HCT116 (cell line): ENCODE results near the gene AEBP2. TPM values are rescaled to one million over a fixed set of nuclear protein-coding genes. Genes with fewer than 3 reads are reported as not detected.

ENCODE experiments used
- ATAC-seq: fragments of 200-7000 bp; cut with Tn5 transposase; 2 replicates; pipeline ENCODE4 v1.9.1; 2020; ENCODE audit warnings: mild to moderate bottlenecking, moderate library complexity
- BruUV-seq: library from RNA; stranded (reverse); fragments of 400-500 nt; replicated peaks from 2 replicates; lab custom pipeline; 2021; lab: Mats Ljungman, UMichigan
- CTCF ChIA-PET: fragments of 300-600 bp; sonication (Branson Sonifier 250); formaldehyde crosslinking; loops from one replicate; lab custom pipeline; 2021; ENCODE audit warnings: antibody characterized with exemption; lab: Charles Lee
- POLR2A ChIA-PET: fragments of 300-600, 350-600 bp; sonication (Branson Sonifier 250); formaldehyde crosslinking; loops from one replicate; lab custom pipeline; 2021; ENCODE audit warnings: antibody characterized with exemption; lab: Charles Lee
- RAD21 ChIA-PET, 2 experiments: fragments of 300-600 bp; sonication (Branson Sonifier 250); formaldehyde crosslinking; loops; one replicate each; lab custom pipeline; 2023; ENCODE audit warnings: low total read pairs in 2 of 2; ENCODE audit not compliant: uncharacterized antibody in 2 of 2, unreplicated experiment in 2 of 2, low non-redundant PET in 1 of 2; lab: Charles Lee
- DNase-seq: peaks from one replicate; pipeline ENCODE4 v3.0.0-alpha.2; 2010; ENCODE audit warnings: low read depth, low spot score
- H2AFZ ChIP-seq: fragments of 200-600 bp; shearing (Covaris generic), sonication (generic); 2 replicates; pipeline ENCODE4 v1.6.1; 2017; ENCODE audit warnings: low read depth, mixed run types, mixed read lengths, antibody characterized with exemption, low read length; ENCODE audit not compliant: poor library complexity, severe bottlenecking
- H3K27ac ChIP-seq: 2 replicates; pipeline ENCODE4 v1.5.1; 2012; ENCODE audit warnings: low read depth, low read length
- H3K27me3 ChIP-seq: fragments of 200-600 bp; sonication (generic); 2 replicates; pipeline ENCODE4 v1.6.1; 2016; ENCODE audit warnings: mixed run types, low read length, mixed read lengths; ENCODE audit not compliant: insufficient read depth
- H3K36me3 ChIP-seq, 2 experiments: fragments of 200-500 bp in 1 of 2; fragments of 200-600 bp in 1 of 2; sonication (Bioruptor generic) in 1 of 2; sonication (generic) in 1 of 2; 2 replicates each; pipeline versions ENCODE4 v1.5.1 to v1.6.1; 2014 to 2016; ENCODE audit warnings: low read length in 2 of 2, inconsistent platforms in 1 of 2, mixed read lengths in 1 of 2, mixed run types in 1 of 2; ENCODE audit not compliant: insufficient read depth in 2 of 2, control insufficient read depth in 1 of 2
- H3K4me1 ChIP-seq, 2 experiments: fragments of 200-600 bp in 1 of 2; sonication (generic) in 1 of 2; 2 replicates each; pipeline versions ENCODE4 v1.5.1 to v1.6.1; 2012 to 2017; ENCODE audit warnings: low read length in 2 of 2, inconsistent platforms in 1 of 2, mild to moderate bottlenecking in 1 of 2, mixed read lengths in 1 of 2, mixed run types in 1 of 2, moderate library complexity in 1 of 2; ENCODE audit not compliant: insufficient read depth in 2 of 2, control insufficient read depth in 1 of 2
- H3K4me2 ChIP-seq: fragments of 200-600 bp; sonication (generic); 2 replicates; pipeline ENCODE4 v1.6.1; 2017; ENCODE audit warnings: mixed run types, low read length, mixed read lengths
- H3K4me3 ChIP-seq, 2 experiments: fragments of 200-600 bp in 1 of 2; sonication (generic) in 1 of 2; replicated peaks in 1 of 2; 2 replicates each; pipeline ENCODE4 v1.5.1; 2011 to 2016; ENCODE audit warnings: low read length in 2 of 2, control low read depth in 1 of 2, low read depth in 1 of 2, mild to moderate bottlenecking in 1 of 2, mixed read lengths in 1 of 2, mixed run types in 1 of 2
- H3K79me2 ChIP-seq: fragments of 200-600 bp; sonication (generic); 2 replicates; pipeline ENCODE4 v1.6.1; 2017; ENCODE audit warnings: mild to moderate bottlenecking, mixed run types, low read length, moderate library complexity, mixed read lengths; ENCODE audit not compliant: insufficient read depth
- H3K9ac ChIP-seq: fragments of 200-600 bp; sonication (generic); 2 replicates; pipeline ENCODE4 v1.6.1; 2016; ENCODE audit warnings: low read length, mixed read lengths
- H3K9me2 ChIP-seq: fragments of 200-600 bp; sonication (generic), shearing (Covaris generic); 2 replicates; pipeline ENCODE4 v1.6.1; 2017; ENCODE audit warnings: mixed run types, mild to moderate bottlenecking, moderate library complexity; ENCODE audit not compliant: insufficient read depth
- H3K9me3 ChIP-seq, 2 experiments: fragments of 200-500 bp in 1 of 2; fragments of 200-600 bp in 1 of 2; sonication (Bioruptor generic) in 1 of 2; sonication (generic) in 1 of 2; 2 replicates each; pipeline ENCODE4 v1.6.1; 2014 to 2017; ENCODE audit warnings: low read length in 2 of 2, mixed read lengths in 2 of 2, inconsistent platforms in 1 of 2, low read depth in 1 of 2, mild to moderate bottlenecking in 1 of 2, mixed run types in 1 of 2, moderate library complexity in 1 of 2; ENCODE audit not compliant: control insufficient read depth in 1 of 2, insufficient read depth in 1 of 2
- H4K20me1 ChIP-seq: fragments of 200-600 bp; sonication (generic), shearing (Covaris generic); 2 replicates; pipeline ENCODE4 v1.6.1; 2017; ENCODE audit warnings: mixed run types, mild to moderate bottlenecking, moderate library complexity; ENCODE audit not compliant: insufficient read depth
- CBX3 ChIP-seq: IDR thresholded peaks from 2 replicates; pipeline ENCODE4 v1.6.1; 2012; ENCODE audit warnings: low read depth
- CEBPB ChIP-seq: IDR thresholded peaks from 2 replicates; pipeline ENCODE4 v1.6.1; 2012; ENCODE audit warnings: low read depth
- EGR1 ChIP-seq: IDR thresholded peaks from 2 replicates; pipeline ENCODE4 v1.6.1; 2012; ENCODE audit warnings: low read depth
- ELF1 ChIP-seq: IDR thresholded peaks from 2 replicates; pipeline ENCODE4 v1.6.1; 2012; ENCODE audit warnings: low read depth, borderline replicate concordance
- EZH2 ChIP-seq: fragments of 200-600 bp; sonication (generic); IDR thresholded peaks from 2 replicates; pipeline ENCODE4 v1.6.1; 2017; ENCODE audit warnings: antibody characterized with exemption, mixed run types
- FOSL1 ChIP-seq: IDR thresholded peaks from 2 replicates; pipeline ENCODE4 v1.6.1; 2012; ENCODE audit warnings: low read depth
- POLR2A ChIP-seq: IDR thresholded peaks from 2 replicates; pipeline ENCODE4 v1.7.0; 2011; ENCODE audit warnings: borderline replicate concordance; ENCODE audit not compliant: insufficient read depth, insufficient read length; ENCODE audit errors: extremely low read depth
- RAD21 ChIP-seq: IDR thresholded peaks from 2 replicates; pipeline ENCODE4 v1.6.1; 2012; ENCODE audit warnings: low read depth, mild to moderate bottlenecking
- SIN3A ChIP-seq: IDR thresholded peaks from 2 replicates; pipeline ENCODE4 v1.6.1; 2012; ENCODE audit warnings: low read depth
- SP1 ChIP-seq: IDR thresholded peaks from 2 replicates; pipeline ENCODE4 v1.6.1; 2012; ENCODE audit warnings: low read depth
- TCF7L2 ChIP-seq: IDR thresholded peaks from 2 replicates; pipeline ENCODE4 v1.7.0; 2011; ENCODE audit warnings: borderline replicate concordance, inconsistent platforms; ENCODE audit not compliant: insufficient read depth, insufficient read length; ENCODE audit errors: extremely low read depth
- YY1 ChIP-seq: IDR thresholded peaks from 2 replicates; pipeline ENCODE4 v1.6.1; 2011; ENCODE audit warnings: low read length, low read depth, moderate library complexity, mild to moderate bottlenecking; ENCODE audit not compliant: insufficient replicate concordance; ENCODE audit errors: extremely low read depth
- intact Hi-C: fragments of 100-400 bp; cut with micrococcal nuclease; formaldehyde crosslinking; loops from 2 replicates; pipeline ENCODE4 v1.10.0; 2022
- total RNA-seq: library from RNA; stranded (reverse); gene quantifications from one replicate; pipeline ENCODE4 v1.2.1, GENCODE V29; 2021; ENCODE audit not compliant: unreplicated experiment
- TF ChIP-seq, protein P1 (sequence below): IDR thresholded peaks from 2 replicates; pipeline ENCODE4 v1.6.1; 2011; ENCODE audit warnings: mild to moderate bottlenecking, low read length, moderate library complexity; ENCODE audit not compliant: insufficient replicate concordance; ENCODE audit errors: extremely low read depth
- TF ChIP-seq, protein P2 (sequence below), 3 experiments: fragments of 200-600 bp in 1 of 3; sonication (generic) in 1 of 3; IDR thresholded peaks in 2 of 3; conservative IDR thresholded peaks in 1 of 3; 2 replicates each; pipeline ENCODE4 v1.5.1; 2012 to 2017; ENCODE audit warnings: low read depth in 2 of 3, low read length in 2 of 3, antibody characterized with exemption in 1 of 3, borderline replicate concordance in 1 of 3, control low read depth in 1 of 3, mild to moderate bottlenecking in 1 of 3, mixed read lengths in 1 of 3, mixed run types in 1 of 3, moderate library complexity in 1 of 3; ENCODE audit not compliant: insufficient read depth in 1 of 3
- TF ChIP-seq, protein P3 (sequence below): IDR thresholded peaks from 2 replicates; pipeline ENCODE4 v1.6.1; 2012
- TF ChIP-seq, protein P4 (sequence below): IDR thresholded peaks from 2 replicates; pipeline ENCODE4 v1.6.1; 2012; ENCODE audit warnings: low read depth

Gene AEBP2
- total RNA-seq, 1 experiment from 2014 or later: 44.6 TPM

DNA sequence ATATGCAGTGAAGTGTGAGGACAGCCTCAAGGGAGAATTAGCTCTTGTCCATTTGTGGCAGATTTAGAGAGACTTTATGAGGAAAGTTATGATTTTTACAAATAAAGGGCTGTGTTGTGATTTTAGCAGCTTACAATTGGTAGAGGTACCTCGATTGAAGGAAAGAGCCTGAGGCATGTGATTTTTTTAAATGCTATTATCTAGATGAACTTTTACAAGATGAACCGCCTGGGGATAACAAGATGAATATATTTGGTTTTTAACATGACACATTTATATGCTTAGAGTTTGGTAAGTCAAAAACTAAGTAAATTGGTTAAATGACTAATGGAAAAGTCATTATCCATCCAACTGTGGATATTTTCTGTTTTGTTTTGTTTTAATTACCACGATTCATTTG is 52.6 kb downstream of the AEBP2 start:
- ATAC-seq: no peak
- peaks cover 78% of the 10 kb centered on the region for H3K79me2 ChIP-seq
- no TSS peak for BruUV-seq
- H3K9me2 ChIP-seq: no peaks in the 10 kb centered on the region
- peaks cover 0 to 3% of the 10 kb centered on the region in 2 experiments; a peak in 1 of 4 replicates for H3K36me3 ChIP-seq
- H3K4me3 ChIP-seq: no peak overlapping the region
- no peaks in the 10 kb centered on the region for H3K27me3 ChIP-seq
- H4K20me1 ChIP-seq: 0 out of 2 replicates have a peak, but pooled peaks cover 2% of the 10 kb centered on the region
- TF ChIP-seq, protein P1, sequence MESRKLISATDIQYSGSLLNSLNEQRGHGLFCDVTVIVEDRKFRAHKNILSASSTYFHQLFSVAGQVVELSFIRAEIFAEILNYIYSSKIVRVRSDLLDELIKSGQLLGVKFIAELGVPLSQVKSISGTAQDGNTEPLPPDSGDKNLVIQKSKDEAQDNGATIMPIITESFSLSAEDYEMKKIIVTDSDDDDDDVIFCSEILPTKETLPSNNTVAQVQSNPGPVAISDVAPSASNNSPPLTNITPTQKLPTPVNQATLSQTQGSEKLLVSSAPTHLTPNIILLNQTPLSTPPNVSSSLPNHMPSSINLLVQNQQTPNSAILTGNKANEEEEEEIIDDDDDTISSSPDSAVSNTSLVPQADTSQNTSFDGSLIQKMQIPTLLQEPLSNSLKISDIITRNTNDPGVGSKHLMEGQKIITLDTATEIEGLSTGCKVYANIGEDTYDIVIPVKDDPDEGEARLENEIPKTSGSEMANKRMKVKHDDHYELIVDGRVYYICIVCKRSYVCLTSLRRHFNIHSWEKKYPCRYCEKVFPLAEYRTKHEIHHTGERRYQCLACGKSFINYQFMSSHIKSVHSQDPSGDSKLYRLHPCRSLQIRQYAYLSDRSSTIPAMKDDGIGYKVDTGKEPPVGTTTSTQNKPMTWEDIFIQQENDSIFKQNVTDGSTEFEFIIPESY: no peak
- no peak for TF ChIP-seq RAD21
- TF ChIP-seq FOSL1: no peak
- no peak for TF ChIP-seq SIN3A
- TF ChIP-seq YY1: no peak
- no peak for TF ChIP-seq CEBPB
- no peak for TF ChIP-seq SP1
- no peak for TF ChIP-seq EZH2
- TF ChIP-seq EGR1: no peak
- TF ChIP-seq, protein P2, sequence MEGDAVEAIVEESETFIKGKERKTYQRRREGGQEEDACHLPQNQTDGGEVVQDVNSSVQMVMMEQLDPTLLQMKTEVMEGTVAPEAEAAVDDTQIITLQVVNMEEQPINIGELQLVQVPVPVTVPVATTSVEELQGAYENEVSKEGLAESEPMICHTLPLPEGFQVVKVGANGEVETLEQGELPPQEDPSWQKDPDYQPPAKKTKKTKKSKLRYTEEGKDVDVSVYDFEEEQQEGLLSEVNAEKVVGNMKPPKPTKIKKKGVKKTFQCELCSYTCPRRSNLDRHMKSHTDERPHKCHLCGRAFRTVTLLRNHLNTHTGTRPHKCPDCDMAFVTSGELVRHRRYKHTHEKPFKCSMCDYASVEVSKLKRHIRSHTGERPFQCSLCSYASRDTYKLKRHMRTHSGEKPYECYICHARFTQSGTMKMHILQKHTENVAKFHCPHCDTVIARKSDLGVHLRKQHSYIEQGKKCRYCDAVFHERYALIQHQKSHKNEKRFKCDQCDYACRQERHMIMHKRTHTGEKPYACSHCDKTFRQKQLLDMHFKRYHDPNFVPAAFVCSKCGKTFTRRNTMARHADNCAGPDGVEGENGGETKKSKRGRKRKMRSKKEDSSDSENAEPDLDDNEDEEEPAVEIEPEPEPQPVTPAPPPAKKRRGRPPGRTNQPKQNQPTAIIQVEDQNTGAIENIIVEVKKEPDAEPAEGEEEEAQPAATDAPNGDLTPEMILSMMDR (IDR thresholded peaks at IDR 0.05 in 2 of 3, conservative IDR thresholded peaks at IDR 0.05 in 1 of 3; ENCODE audit: borderline replicate concordance in 1 of 3, insufficient read depth in 1 of 3, low read depth in 2 of 3, low read length in 2 of 3): no peak
- no peak for TF ChIP-seq POLR2A
- TF ChIP-seq CBX3: no peak
- TF ChIP-seq, protein P3, sequence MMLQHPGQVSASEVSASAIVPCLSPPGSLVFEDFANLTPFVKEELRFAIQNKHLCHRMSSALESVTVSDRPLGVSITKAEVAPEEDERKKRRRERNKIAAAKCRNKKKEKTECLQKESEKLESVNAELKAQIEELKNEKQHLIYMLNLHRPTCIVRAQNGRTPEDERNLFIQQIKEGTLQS: no peak
- TF ChIP-seq, protein P4, sequence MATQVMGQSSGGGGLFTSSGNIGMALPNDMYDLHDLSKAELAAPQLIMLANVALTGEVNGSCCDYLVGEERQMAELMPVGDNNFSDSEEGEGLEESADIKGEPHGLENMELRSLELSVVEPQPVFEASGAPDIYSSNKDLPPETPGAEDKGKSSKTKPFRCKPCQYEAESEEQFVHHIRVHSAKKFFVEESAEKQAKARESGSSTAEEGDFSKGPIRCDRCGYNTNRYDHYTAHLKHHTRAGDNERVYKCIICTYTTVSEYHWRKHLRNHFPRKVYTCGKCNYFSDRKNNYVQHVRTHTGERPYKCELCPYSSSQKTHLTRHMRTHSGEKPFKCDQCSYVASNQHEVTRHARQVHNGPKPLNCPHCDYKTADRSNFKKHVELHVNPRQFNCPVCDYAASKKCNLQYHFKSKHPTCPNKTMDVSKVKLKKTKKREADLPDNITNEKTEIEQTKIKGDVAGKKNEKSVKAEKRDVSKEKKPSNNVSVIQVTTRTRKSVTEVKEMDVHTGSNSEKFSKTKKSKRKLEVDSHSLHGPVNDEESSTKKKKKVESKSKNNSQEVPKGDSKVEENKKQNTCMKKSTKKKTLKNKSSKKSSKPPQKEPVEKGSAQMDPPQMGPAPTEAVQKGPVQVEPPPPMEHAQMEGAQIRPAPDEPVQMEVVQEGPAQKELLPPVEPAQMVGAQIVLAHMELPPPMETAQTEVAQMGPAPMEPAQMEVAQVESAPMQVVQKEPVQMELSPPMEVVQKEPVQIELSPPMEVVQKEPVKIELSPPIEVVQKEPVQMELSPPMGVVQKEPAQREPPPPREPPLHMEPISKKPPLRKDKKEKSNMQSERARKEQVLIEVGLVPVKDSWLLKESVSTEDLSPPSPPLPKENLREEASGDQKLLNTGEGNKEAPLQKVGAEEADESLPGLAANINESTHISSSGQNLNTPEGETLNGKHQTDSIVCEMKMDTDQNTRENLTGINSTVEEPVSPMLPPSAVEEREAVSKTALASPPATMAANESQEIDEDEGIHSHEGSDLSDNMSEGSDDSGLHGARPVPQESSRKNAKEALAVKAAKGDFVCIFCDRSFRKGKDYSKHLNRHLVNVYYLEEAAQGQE: no peak
- no peak for TF ChIP-seq TCF7L2
- no peak for TF ChIP-seq ELF1
- TF ChIP-seq, all 23 proteins: peak for 0
- Histone ChIP-seq H3K9me3 (no peaks in the 10 kb centered on the region), H3K9ac (no peak overlapping the region), H3K4me2 (no peak overlapping the region), H3K27ac (no peak overlapping the region), H3K4me1 (no peaks in the 10 kb centered on the region; a peak in 2 of 4 replicates), H2AFZ (no peak overlapping the region)
- intact Hi-C loops: no loop called here
- DNase-seq: no peak
- RAD21 ChIA-PET: no interaction called here
- CTCF ChIA-PET: interaction anchor here (0.6 kb wide), 1 partner anchor 244 kb away, joined by 3 read pairs; no protein-coding TSS in a partner anchor
- POLR2A ChIA-PET: no interaction called here
